ACC112 (cell line): ENCODE measurements around the gene GLRA1.

Experiments
- H2AFZ ChIP-seq: fragments of 200-600 bp; sonication (generic); one replicate; pipeline ENCODE4 v1.6.0; 2017; ENCODE audit warnings: antibody characterized with exemption, low read length; ENCODE audit not compliant: unreplicated experiment
- H3K27ac ChIP-seq: fragments of 200-600 bp; sonication (generic); 2 replicates; pipeline ENCODE4 v1.5.1; 2014; ENCODE audit warnings: low read depth, mild to moderate bottlenecking, antibody characterized with exemption, low read length, moderate library complexity
- H3K27me3 ChIP-seq: fragments of 200-600 bp; sonication (generic); 2 replicates; pipeline ENCODE4 v1.6.1; 2014; ENCODE audit warnings: mild to moderate bottlenecking, antibody characterized with exemption, low read length, moderate library complexity, mixed read lengths; ENCODE audit not compliant: insufficient read depth
- H3K36me3 ChIP-seq: fragments of 200-600 bp; sonication (generic); 2 replicates; pipeline ENCODE4 v1.6.1; 2016; ENCODE audit warnings: mild to moderate bottlenecking, antibody characterized with exemption, low read length, moderate library complexity, mixed read lengths; ENCODE audit not compliant: insufficient read depth
- H3K4me1 ChIP-seq: fragments of 200-600 bp; sonication (generic); one replicate; pipeline ENCODE4 v1.6.1; 2016; ENCODE audit warnings: low read length, mixed read lengths; ENCODE audit not compliant: insufficient read depth, unreplicated experiment, control insufficient read depth
- H3K4me3 ChIP-seq: fragments of 200-600 bp; sonication (generic); 2 replicates; pipeline ENCODE4 v1.5.1; 2014; ENCODE audit warnings: mild to moderate bottlenecking, low read depth, low read length
- H3K79me2 ChIP-seq: fragments of 200-600 bp; sonication (generic); one replicate; pipeline ENCODE4 v1.6.0; 2016; ENCODE audit warnings: low read length; ENCODE audit not compliant: control insufficient read depth, unreplicated experiment, insufficient read depth

The GLRA1 gene

GRCh38 chr5:151924564-151925301 lies at the start of gene GLRA1:
Gene GLRA1 (minus strand): TSS chr5:151924851. CDS start chr5:151924549, 302 bp downstream.
- Histone ChIP-seq H3K36me3 (no peaks in the 10 kb centered on the region), H3K79me2 (no peaks in the 10 kb centered on the region), H3K27ac (no peak within 1 kb of the TSS), H3K4me3 (no peak within 1 kb of the TSS), H3K4me1 (no peaks in the 10 kb centered on the region), H3K27me3 (peaks cover 55% of the 10 kb centered on the region), H2AFZ (no peak within 1 kb of the TSS)

- Histone ChIP-seq H3K27ac (no peak overlapping the region), H3K36me3 (no peaks in the 10 kb centered on the region), H3K27me3 (peaks cover 11% of the 10 kb centered on the region; the same call in 1 of the 2 replicates), H3K79me2 (no peaks in the 10 kb centered on the region), H2AFZ (no peak overlapping the region), H3K4me3 (no peak overlapping the region), H3K4me1 (no peaks in the 10 kb centered on the region)
These were observed 46.2 kb upstream of the GLRA1 start for GRCh38 chr5:151970885-151971284.

DNA sequence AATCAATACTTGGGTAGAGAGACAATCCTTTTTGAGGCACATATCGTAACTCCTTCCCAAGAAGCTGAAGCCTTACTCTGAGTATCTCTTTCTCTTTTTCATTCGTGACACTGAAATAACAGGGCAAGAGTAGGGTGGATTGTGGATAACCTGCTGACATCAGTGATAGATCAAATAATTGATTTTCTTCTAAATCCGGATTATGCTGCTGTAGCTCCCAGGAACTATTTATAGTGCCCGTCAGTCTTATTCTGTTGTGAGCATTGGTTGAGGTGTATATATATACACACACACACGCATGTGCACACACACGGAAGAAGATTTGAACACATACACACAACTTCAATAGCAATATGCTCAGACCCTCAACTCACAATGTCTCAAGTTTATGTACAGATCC lies 43.2 kb upstream of the GLRA1 start:
- no peak overlapping the region for H3K4me3 ChIP-seq
- peaks cover 12% of the 10 kb centered on the region; the same call in 1 of the 2 replicates for H3K27me3 ChIP-seq
- H3K4me1 ChIP-seq, result no peaks in the 10 kb centered on the region
- H3K27ac ChIP-seq, result no peak overlapping the region
- H3K79me2 ChIP-seq, result no peaks in the 10 kb centered on the region
- no peaks in the 10 kb centered on the region for H3K36me3 ChIP-seq
- no peak overlapping the region for H2AFZ ChIP-seq

DNA sequence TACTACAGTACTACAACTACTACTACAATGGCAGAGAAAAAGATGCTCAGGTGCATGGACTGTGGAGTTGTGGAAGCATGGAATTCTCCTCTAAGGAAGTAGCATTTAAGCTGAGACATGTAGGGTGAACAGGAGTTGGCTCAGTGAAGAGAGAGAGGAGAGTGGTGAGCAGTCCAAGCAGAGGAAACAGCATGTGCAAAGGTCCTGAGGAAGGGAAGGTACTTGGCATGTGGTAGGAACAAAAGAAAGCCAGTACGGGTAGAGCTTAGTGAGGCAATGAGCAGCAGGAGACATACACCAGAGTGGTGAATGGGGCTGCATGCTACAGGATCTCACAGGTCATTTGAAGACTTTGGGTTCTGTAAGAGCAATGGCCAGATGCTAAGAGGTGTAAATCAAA lies 41.4 kb upstream of the GLRA1 start:
- H3K27me3 ChIP-seq, result peaks cover 16% of the 10 kb centered on the region; the same call in 1 of the 2 replicates
- no peak overlapping the region for H3K27ac ChIP-seq
- H3K36me3 ChIP-seq, result no peaks in the 10 kb centered on the region
- H3K4me1 ChIP-seq, result no peaks in the 10 kb centered on the region
- H3K79me2 ChIP-seq, result no peaks in the 10 kb centered on the region
- no peak overlapping the region for H2AFZ ChIP-seq
- H3K4me3 ChIP-seq, result no peak overlapping the region

GRCh38 chr5:151964471-151964870 lies 39.8 kb upstream of the GLRA1 start:
- H3K27ac ChIP-seq, result no peak overlapping the region
- no peaks in the 10 kb centered on the region for H3K36me3 ChIP-seq
- no peak overlapping the region for H2AFZ ChIP-seq
- H3K4me3 ChIP-seq, result no peak overlapping the region
- H3K79me2 ChIP-seq, result no peaks in the 10 kb centered on the region
- peaks cover 32% of the 10 kb centered on the region; the same call in 1 of the 2 replicates for H3K27me3 ChIP-seq
- no peaks in the 10 kb centered on the region for H3K4me1 ChIP-seq

- Histone ChIP-seq H3K4me1 (no peaks in the 10 kb centered on the region), H3K27ac (no peak overlapping the region), H3K36me3 (no peaks in the 10 kb centered on the region), H2AFZ (no peak overlapping the region), H3K4me3 (no peak overlapping the region), H3K79me2 (no peaks in the 10 kb centered on the region), H3K27me3 (peaks cover 27% of the 10 kb centered on the region; the same call in 1 of the 2 replicates)
These were observed 36.9 kb upstream of the GLRA1 start for GRCh38 chr5:151961557-151961956.

DNA sequence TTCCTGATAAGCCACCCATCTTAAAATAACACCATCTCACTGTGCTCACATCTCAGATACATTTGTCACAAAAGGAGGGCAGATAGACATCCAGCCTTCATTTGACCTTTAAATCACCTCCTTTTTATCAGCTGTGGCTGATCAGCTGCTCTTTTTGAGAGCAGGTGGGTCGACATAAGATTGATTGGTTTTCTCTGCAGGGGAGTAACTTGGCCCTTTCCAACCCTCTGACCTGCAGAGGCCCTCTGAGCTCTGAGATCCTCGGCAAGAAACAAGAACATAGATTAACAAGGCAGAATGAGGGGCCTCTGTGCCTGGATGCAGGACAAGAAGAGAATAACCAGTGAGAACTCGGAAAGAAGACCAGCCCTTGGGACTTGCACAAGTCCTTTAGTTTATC lies 33.5 kb upstream of the GLRA1 start:
- H3K27ac ChIP-seq, result no peak overlapping the region
- H3K4me1 ChIP-seq, result no peaks in the 10 kb centered on the region
- peaks cover 27% of the 10 kb centered on the region; the same call in 1 of the 2 replicates for H3K27me3 ChIP-seq
- H3K4me3 ChIP-seq, result no peak overlapping the region
- H2AFZ ChIP-seq, result no peak overlapping the region
- H3K79me2 ChIP-seq, result no peaks in the 10 kb centered on the region
- H3K36me3 ChIP-seq, result no peaks in the 10 kb centered on the region

GRCh38 chr5:151956725-151957124 lies 32.1 kb upstream of the GLRA1 start:
- no peak overlapping the region for H2AFZ ChIP-seq
- peaks cover 27% of the 10 kb centered on the region for H3K27me3 ChIP-seq
- no peaks in the 10 kb centered on the region for H3K4me1 ChIP-seq
- no peaks in the 10 kb centered on the region for H3K36me3 ChIP-seq
- H3K79me2 ChIP-seq, result no peaks in the 10 kb centered on the region
- no peak overlapping the region for H3K27ac ChIP-seq
- no peak overlapping the region for H3K4me3 ChIP-seq

- Histone ChIP-seq H3K4me1 (no peaks in the 10 kb centered on the region), H2AFZ (no peak overlapping the region), H3K27ac (no peak overlapping the region), H3K79me2 (no peaks in the 10 kb centered on the region), H3K27me3 (peaks cover 15% of the 10 kb centered on the region), H3K36me3 (no peaks in the 10 kb centered on the region), H3K4me3 (no peak overlapping the region)
These were observed 29.6 kb upstream of the GLRA1 start for GRCh38 chr5:151954255-151954654.

DNA sequence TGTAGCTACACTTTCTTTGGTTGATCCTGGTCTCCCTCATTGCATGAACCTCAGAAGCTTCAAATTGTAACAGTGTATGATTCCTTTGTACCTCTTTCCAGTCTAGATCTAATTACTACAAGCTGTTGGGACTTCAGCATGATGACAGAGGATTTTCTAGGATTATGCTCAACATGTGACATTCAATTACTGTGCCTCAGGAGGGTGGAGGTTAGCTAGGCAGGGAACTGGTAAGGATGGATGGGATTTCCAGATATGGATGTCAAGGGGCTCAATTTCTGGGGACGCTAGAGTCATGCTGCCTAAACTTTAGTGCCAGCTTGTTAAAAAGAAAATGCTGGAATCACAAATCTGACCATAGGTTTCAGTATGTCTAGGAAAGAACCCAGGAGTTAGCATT lies 29.2 kb upstream of the GLRA1 start:
- Histone ChIP-seq H3K79me2 (no peaks in the 10 kb centered on the region), H2AFZ (no peak overlapping the region), H3K36me3 (no peaks in the 10 kb centered on the region), H3K27me3 (peaks cover 14% of the 10 kb centered on the region), H3K4me3 (no peak overlapping the region), H3K4me1 (no peaks in the 10 kb centered on the region), H3K27ac (no peak overlapping the region)

- H3K4me1 ChIP-seq, result no peaks in the 10 kb centered on the region
- peaks cover 19% of the 10 kb centered on the region for H3K27me3 ChIP-seq
- no peak overlapping the region for H2AFZ ChIP-seq
These were observed 27.6 kb upstream of the GLRA1 start for GRCh38 chr5:151952238-151952637.

More at GRCh38 chr5:151952238-151952637, 27.6 kb upstream of the GLRA1 start:
- no peaks in the 10 kb centered on the region for H3K79me2 ChIP-seq
- H3K27ac ChIP-seq, result no peak overlapping the region
- no peaks in the 10 kb centered on the region for H3K36me3 ChIP-seq
- H3K4me3 ChIP-seq, result no peak overlapping the region
